HEK293 (cell line): ENCODE data around the gene DNAH8.

ENCODE experiments used
- SCRT2 ChIP-seq: fragments of 450-650 bp; formaldehyde crosslinking; IDR thresholded peaks from 2 replicates; pipeline ENCODE4 v1.5.1; 2016; ENCODE audit warnings: missing biosample characterization, missing genetic modification characterization
- ZNF341 ChIP-seq: fragments of 450-650 bp; formaldehyde crosslinking; IDR thresholded peaks from 2 replicates; pipeline ENCODE4; 2016; ENCODE audit warnings: low read depth, missing biosample characterization, missing genetic modification characterization
- ZNF610 ChIP-seq: fragments of 450-650 bp; formaldehyde crosslinking; IDR thresholded peaks from 2 replicates; pipeline ENCODE4 v1.5.1; 2016; ENCODE audit warnings: missing biosample characterization, missing genetic modification characterization, borderline replicate concordance
- ZNF670 ChIP-seq: fragments of 450-650 bp; formaldehyde crosslinking; IDR thresholded peaks from 2 replicates; pipeline ENCODE4 v1.5.1; 2016; ENCODE audit warnings: missing biosample characterization, missing genetic modification characterization, low read depth
- TF ChIP-seq, protein P1 (sequence below): fragments of 450-650 bp; formaldehyde crosslinking; IDR thresholded peaks from 2 replicates; pipeline ENCODE4 v1.5.1; 2016; ENCODE audit warnings: missing biosample characterization, missing genetic modification characterization
- TF ChIP-seq, protein P2 (sequence below): fragments of 450-650 bp; formaldehyde crosslinking; IDR thresholded peaks from 2 replicates; pipeline ENCODE4 v1.5.1; 2016; ENCODE audit warnings: missing biosample characterization, missing genetic modification characterization

DNA sequence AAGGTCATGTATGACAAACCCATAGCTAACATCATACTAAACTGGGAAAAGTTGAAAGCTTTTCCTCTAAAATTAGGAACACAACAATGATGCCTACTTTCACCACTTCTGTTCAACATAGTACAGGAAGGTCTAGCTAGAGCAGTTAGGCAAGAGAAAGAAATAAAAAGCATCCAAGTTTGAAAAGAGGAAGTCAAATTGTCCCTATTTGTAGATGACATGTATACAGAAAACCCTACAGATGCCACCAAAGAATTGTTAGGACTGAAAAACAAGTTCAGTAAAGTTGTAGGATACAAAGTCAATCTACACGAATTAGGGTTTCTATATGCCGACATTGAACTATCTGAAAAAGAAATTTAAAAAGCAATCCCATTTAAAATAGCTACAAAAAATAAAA, 244.0 kb downstream of the DNAH8 start:
- TF ChIP-seq SCRT2 (tag by site-specific recombination) = no peak
- no peak for TF ChIP-seq ZNF341
- TF ChIP-seq, protein P1, sequence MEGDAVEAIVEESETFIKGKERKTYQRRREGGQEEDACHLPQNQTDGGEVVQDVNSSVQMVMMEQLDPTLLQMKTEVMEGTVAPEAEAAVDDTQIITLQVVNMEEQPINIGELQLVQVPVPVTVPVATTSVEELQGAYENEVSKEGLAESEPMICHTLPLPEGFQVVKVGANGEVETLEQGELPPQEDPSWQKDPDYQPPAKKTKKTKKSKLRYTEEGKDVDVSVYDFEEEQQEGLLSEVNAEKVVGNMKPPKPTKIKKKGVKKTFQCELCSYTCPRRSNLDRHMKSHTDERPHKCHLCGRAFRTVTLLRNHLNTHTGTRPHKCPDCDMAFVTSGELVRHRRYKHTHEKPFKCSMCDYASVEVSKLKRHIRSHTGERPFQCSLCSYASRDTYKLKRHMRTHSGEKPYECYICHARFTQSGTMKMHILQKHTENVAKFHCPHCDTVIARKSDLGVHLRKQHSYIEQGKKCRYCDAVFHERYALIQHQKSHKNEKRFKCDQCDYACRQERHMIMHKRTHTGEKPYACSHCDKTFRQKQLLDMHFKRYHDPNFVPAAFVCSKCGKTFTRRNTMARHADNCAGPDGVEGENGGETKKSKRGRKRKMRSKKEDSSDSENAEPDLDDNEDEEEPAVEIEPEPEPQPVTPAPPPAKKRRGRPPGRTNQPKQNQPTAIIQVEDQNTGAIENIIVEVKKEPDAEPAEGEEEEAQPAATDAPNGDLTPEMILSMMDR (tag by site-specific recombination) = no peak
- TF ChIP-seq, protein P2, sequence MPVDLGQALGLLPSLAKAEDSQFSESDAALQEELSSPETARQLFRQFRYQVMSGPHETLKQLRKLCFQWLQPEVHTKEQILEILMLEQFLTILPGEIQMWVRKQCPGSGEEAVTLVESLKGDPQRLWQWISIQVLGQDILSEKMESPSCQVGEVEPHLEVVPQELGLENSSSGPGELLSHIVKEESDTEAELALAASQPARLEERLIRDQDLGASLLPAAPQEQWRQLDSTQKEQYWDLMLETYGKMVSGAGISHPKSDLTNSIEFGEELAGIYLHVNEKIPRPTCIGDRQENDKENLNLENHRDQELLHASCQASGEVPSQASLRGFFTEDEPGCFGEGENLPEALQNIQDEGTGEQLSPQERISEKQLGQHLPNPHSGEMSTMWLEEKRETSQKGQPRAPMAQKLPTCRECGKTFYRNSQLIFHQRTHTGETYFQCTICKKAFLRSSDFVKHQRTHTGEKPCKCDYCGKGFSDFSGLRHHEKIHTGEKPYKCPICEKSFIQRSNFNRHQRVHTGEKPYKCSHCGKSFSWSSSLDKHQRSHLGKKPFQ (tag by site-specific recombination) = no peak
- TF ChIP-seq ZNF670 (tag by site-specific recombination) = no peak
- no peak for TF ChIP-seq ZNF610 (tag by site-specific recombination)
